Small intestine (tissue), 7 donors: Measurements from ENCODE around the gene SLCO4A1. TPM values are rescaled to one million over a fixed set of nuclear protein-coding genes. Genes with fewer than 3 reads are reported as not detected.

ENCODE experiments used
- DNase-seq, 2 donors: peaks; one replicate each; pipeline versions ENCODE4 v3.0.0 to v3.0.0-alpha.2; 2013
- FAIRE-seq: peaks from 2 replicates; lab custom pipeline; 2012; peaks lifted over from hg19 to GRCh38; lab: Jason Lieb, UNC
- H3K27ac ChIP-seq, 3 donors: one replicate each; pipeline ENCODE4 v1.5.1; 2013; ENCODE audit warnings: low read length in 2 of 3, mild to moderate bottlenecking in 2 of 3, control low read depth in 1 of 3, inconsistent platforms in 1 of 3, low read depth in 1 of 3, moderate library complexity in 1 of 3
- H3K27me3 ChIP-seq, 3 donors: one replicate each; pipeline ENCODE4 v1.6.1; 2013; ENCODE audit warnings: low read length in 3 of 3, inconsistent platforms in 1 of 3; ENCODE audit not compliant: control insufficient read depth in 3 of 3, insufficient read depth in 3 of 3
- H3K36me3 ChIP-seq, 3 donors: one replicate each; pipeline ENCODE4 v1.6.1; 2013; ENCODE audit warnings: low read length in 3 of 3, inconsistent platforms in 1 of 3, low read depth in 1 of 3, mild to moderate bottlenecking in 1 of 3, moderate library complexity in 1 of 3; ENCODE audit not compliant: control insufficient read depth in 3 of 3, insufficient read depth in 2 of 3
- H3K4me1 ChIP-seq, 3 donors: one replicate each; pipeline ENCODE4 v1.6.1; 2013; ENCODE audit warnings: low read length in 2 of 3, inconsistent platforms in 1 of 3, low read depth in 1 of 3, mild to moderate bottlenecking in 1 of 3, moderate library complexity in 1 of 3; ENCODE audit not compliant: control insufficient read depth in 3 of 3, insufficient read depth in 2 of 3
- H3K4me3 ChIP-seq, 3 donors: one replicate each; pipeline ENCODE4 v1.5.1; 2013; ENCODE audit warnings: low read length in 3 of 3, control low read depth in 1 of 3, inconsistent platforms in 1 of 3, low read depth in 1 of 3, mild to moderate bottlenecking in 1 of 3, moderate library complexity in 1 of 3
- H3K9me3 ChIP-seq, 2 donors: one replicate each; pipeline ENCODE4 v1.6.1; 2013; ENCODE audit warnings: low read depth in 1 of 2, low read length in 1 of 2; ENCODE audit not compliant: control insufficient read depth in 2 of 2, insufficient read depth in 1 of 2
- WGBS, 3 donors: extraction: QIAGEN DNeasy Blood & Tissue Kit; methylation state at CpG; one replicate each; pipeline ENCODE4 v1.1.7; 2013; 5-methylcytosine and 5-hydroxymethylcytosine counted together
- polyA plus RNA-seq, 4 donors: library from polyadenylated mRNA; stranded (reverse) in 3 of 4; unstranded in 1 of 4; fragments of 200-250 nt in 3 of 4; fragments of 120-200 nt in 1 of 4; gene quantifications; one replicate each; pipeline versions ENCODE4 v1.2.1 to v1.2.3, GENCODE V29; 2013
- donor health status: healthy with polysubstance abuse.
- donor health status: control.
- donor health status: control.
- donor health status: Bipolar disorder and iron deficiency.
- donor health status: healthy.

Gene SLCO4A1
- polyA plus RNA-seq, 4 donors, result 0.58 to 22.4 (median 3.5) TPM

DNA sequence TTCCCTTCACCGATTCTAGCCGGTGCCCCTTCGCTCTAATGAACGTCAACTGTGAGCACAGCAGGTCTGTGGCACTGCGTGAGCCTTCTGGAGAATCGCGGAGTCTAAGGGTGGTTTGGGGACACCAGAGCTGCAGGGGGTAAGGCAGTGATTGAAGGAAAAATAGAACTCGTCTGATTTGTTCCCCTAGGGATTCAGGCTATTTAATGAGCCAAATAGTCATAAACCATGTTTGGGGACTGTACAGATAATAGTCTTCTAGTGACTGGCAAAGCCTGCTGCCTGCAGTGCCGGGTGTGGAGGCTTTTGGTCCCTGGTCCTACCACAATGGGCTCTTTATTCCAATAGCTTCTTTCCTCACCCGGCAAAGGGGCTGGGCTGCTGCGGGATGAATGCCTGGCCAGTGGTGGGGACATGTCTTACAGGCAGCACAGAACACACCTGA lies 55.2 kb downstream of the SLCO4A1 start:
- Histone ChIP-seq H3K27me3 (no peaks in the 10 kb centered on the region), H3K4me3 (no peak overlapping the region), H3K4me1 (no peaks in the 10 kb centered on the region), H3K9me3 (no peaks in the 10 kb centered on the region), H3K36me3 (no peaks in the 10 kb centered on the region), H3K27ac (no peak overlapping the region)
- DNase-seq (no peak), FAIRE-seq (no peak)
- WGBS, 3 donors, result 61 to 73% (median 67%) methylated on average over 11 of the region's 11 CpGs

DNA sequence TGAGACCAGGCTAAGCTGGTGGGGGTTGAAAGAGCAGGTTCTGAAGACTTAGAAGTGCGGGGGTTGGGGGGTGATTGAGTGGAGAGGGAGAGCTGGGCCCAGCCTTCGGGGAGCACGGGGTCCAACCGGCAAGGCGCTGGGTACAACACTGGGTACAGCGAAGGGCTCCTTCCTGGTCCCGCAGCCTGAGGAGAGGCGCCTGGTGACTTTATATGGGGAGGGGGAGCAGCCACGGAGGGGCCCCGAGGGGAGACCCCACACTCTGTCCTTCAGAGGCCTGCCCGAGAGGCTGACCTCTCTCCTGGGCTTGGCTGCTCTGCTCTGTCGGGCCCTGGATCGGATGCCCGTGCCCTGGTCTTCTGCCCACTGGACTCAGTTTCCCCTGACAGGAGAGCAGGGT lies 55.9 kb downstream of the SLCO4A1 start:
- Histone ChIP-seq H3K27ac (no peak overlapping the region), H3K4me3 (no peak overlapping the region), H3K9me3 (no peaks in the 10 kb centered on the region), H3K36me3 (no peaks in the 10 kb centered on the region), H3K27me3 (no peaks in the 10 kb centered on the region), H3K4me1 (no peaks in the 10 kb centered on the region)
- WGBS, 3 donors, result 89 to 93% (median 91%) methylated on average over 14 of the region's 14 CpGs
- FAIRE-seq (no peak), DNase-seq (no peak)

DNA sequence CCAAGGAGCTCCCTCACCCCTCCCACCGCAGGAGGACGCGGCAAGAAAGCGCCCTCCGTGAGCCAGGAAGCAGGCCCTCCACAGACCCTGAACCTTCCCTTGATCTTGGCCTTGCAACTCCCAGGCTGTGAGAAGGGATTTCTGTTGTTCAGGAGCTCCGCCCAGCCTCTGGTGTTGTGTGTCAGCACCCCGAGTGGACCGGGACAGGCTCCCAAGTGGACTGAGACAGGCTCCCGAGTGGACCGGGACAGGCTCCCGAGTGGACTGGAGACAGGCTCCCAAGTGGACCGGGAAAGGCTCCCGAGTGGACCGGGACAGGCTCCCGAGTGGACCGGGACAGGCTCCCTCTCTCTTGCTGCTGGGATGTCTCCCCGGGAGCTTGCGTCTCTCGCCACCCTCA lies 57.0 kb downstream of the SLCO4A1 start:
- DNase-seq (no peak), FAIRE-seq (no peak)
- no peak overlapping the region for H3K27ac ChIP-seq
- 89 to 91% (median 90%) methylated on average over 15 to 19 of the region's 19 CpGs for WGBS, 3 donors
- peaks cover 0 to 3% (median 0%) of the 10 kb centered on the region in 3 donors for H3K27me3 ChIP-seq
- peaks cover 0 to 4% (median 0%) of the 10 kb centered on the region in 3 donors for H3K4me1 ChIP-seq
- no peaks in the 10 kb centered on the region for H3K36me3 ChIP-seq
- no peak overlapping the region for H3K4me3 ChIP-seq
- no peaks in the 10 kb centered on the region for H3K9me3 ChIP-seq

DNA sequence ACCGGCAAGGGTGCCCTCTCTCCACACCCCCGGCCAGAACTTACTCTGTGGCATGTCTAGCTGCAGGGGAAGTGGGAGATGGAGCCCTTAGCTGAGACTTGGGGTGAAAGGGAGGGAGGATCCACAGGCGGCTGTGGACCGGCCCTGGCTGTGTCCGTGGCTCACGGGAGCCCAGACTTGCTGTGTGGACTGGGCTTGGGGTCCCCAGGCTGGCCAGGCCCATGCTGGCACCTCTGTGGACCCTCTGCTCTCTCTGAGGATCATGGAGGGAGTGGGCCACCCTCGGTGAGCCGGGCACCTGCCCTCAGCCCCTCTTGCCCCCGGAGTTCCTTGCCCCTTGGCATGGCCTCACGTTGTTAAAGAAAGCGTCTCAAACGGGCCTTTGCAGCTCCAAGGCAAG lies 57.4 kb downstream of the SLCO4A1 start:
- WGBS, 3 donors, result 84 to 86% (median 85%) methylated on average over 12 of the region's 12 CpGs
- no peaks in the 10 kb centered on the region for H3K36me3 ChIP-seq
- no peak overlapping the region for H3K4me3 ChIP-seq
- no peak for DNase-seq
- H3K27me3 ChIP-seq, result peaks cover 0 to 3% (median 0%) of the 10 kb centered on the region in 3 donors
- no peaks in the 10 kb centered on the region for H3K9me3 ChIP-seq
- FAIRE-seq, result no peak
- peaks cover 0 to 8% (median 0%) of the 10 kb centered on the region in 3 donors for H3K4me1 ChIP-seq
- no peak overlapping the region for H3K27ac ChIP-seq

DNA sequence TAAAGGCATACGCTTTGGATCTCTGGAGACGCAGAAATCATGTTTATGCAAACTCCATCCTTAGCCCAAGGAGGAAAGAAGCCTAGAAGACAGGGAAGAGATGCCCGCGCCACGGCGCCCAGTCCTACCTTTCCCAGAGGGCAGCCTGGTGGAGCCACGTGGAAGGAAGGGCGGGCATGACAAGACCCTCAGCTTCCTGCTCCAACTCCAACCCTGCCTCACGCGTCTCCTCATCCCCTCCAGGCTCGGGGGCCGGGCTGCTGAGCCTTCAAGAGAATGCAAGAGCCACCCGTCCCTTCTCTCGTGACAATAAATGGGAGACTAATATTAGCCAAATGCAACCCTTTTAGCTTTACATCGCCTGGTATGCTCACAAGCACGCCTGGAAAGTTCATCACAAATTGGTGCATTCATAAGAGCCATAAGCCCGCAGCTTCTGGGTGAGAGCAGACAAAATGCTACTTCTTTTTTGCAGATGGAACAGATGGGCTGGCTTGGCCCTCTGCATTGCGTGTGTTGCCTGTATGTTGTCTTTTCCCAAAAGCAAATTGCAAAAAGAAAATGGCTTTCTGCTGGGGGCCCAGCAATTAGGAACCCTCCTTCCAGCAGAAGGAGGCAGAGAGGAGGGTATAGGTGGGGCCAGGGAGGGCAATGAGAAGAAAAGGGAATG lies 58.1 kb downstream of the SLCO4A1 start:
- peaks cover 0 to 9% (median 0%) of the 10 kb centered on the region in 3 donors for H3K4me1 ChIP-seq
- 88 to 90% (median 90%) methylated on average over 18 of the region's 18 CpGs for WGBS, 3 donors
- no peak overlapping the region for H3K4me3 ChIP-seq
- H3K9me3 ChIP-seq, result no peaks in the 10 kb centered on the region
- H3K27me3 ChIP-seq, result peaks cover 0 to 3% (median 0%) of the 10 kb centered on the region in 3 donors
- no peak for DNase-seq
- FAIRE-seq, result no peak
- H3K27ac ChIP-seq, result no peak overlapping the region
- H3K36me3 ChIP-seq, result no peaks in the 10 kb centered on the region

DNA sequence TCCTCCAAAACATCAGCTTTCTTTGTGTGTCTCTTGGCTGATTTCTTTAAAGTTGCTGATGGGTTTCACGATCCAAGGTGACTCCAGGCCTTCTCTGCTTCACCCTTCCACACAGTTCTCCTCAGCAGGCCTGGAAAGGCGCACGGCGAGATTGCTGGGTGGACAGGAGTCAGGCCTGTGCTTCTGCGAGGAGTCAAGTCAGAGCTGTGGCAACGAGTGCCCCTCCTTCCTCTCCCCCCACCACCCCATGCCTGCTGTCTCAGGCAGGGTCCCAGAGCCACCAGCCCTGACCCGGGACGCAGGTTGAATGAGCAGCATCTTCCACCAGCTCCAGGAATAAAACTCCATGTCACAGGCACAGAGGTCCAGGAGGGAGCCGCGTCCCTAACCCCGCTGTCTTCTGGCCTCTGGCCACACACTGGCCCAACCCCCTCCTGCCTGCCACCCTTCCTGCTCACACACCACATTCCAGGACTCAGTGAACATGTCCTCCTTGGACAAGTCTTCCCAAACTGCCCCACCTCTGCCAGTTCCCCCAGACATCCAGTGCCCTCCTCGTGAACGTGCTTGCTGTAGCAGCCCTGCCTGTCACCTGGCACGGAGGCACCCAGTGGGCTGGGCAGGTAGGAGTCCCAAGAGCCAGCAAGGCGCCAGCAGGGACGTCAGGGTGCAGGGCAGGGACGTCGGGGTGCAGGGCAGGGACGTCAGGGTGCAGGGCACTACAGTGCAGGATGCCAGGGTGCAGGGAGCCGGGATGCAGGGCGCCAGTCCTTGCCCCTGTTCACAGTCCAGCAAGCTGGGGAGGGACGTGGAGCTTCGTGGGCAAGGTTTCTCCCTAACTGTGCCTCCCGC lies 59.1 kb downstream of the SLCO4A1 start:
- Histone ChIP-seq H3K4me3 (no peak overlapping the region), H3K36me3 (no peaks in the 10 kb centered on the region), H3K27me3 (peaks cover 0 to 8% (median 0%) of the 10 kb centered on the region in 3 donors), H3K27ac (no peak overlapping the region), H3K9me3 (no peaks in the 10 kb centered on the region), H3K4me1 (peaks cover 0 to 9% (median 0%) of the 10 kb centered on the region in 3 donors)
- DNase-seq (no peak), FAIRE-seq (no peak)
- 53 to 76% (median 63%) methylated on average over 23 to 24 of the region's 24 CpGs for WGBS, 3 donors

DNA sequence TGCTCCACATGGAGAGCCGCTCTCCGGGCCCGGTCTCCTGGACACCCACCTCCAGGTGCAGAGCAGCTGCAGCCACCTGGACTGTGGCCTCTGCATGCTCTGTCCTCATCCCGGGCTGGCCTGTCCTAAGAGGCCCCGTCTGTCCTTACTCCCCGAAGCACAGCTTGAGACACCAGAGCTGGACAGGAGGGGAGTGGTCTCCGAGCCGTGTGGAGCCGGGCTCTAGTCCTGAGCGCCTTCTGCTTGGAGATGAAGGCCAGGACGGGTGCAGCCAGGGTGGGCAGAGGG lies 59.7 kb downstream of the SLCO4A1 start:
- H3K4me3 ChIP-seq, result no peak overlapping the region
- no peak for FAIRE-seq
- H3K27me3 ChIP-seq, result peaks cover 0 to 12% (median 0%) of the 10 kb centered on the region in 3 donors
- no peaks in the 10 kb centered on the region for H3K36me3 ChIP-seq
- 66 to 73% (median 71%) methylated on average over 11 of the region's 11 CpGs for WGBS, 3 donors
- no peak overlapping the region for H3K27ac ChIP-seq
- no peaks in the 10 kb centered on the region for H3K9me3 ChIP-seq
- no peak for DNase-seq
- peaks cover 0 to 9% (median 0%) of the 10 kb centered on the region in 3 donors for H3K4me1 ChIP-seq

DNA sequence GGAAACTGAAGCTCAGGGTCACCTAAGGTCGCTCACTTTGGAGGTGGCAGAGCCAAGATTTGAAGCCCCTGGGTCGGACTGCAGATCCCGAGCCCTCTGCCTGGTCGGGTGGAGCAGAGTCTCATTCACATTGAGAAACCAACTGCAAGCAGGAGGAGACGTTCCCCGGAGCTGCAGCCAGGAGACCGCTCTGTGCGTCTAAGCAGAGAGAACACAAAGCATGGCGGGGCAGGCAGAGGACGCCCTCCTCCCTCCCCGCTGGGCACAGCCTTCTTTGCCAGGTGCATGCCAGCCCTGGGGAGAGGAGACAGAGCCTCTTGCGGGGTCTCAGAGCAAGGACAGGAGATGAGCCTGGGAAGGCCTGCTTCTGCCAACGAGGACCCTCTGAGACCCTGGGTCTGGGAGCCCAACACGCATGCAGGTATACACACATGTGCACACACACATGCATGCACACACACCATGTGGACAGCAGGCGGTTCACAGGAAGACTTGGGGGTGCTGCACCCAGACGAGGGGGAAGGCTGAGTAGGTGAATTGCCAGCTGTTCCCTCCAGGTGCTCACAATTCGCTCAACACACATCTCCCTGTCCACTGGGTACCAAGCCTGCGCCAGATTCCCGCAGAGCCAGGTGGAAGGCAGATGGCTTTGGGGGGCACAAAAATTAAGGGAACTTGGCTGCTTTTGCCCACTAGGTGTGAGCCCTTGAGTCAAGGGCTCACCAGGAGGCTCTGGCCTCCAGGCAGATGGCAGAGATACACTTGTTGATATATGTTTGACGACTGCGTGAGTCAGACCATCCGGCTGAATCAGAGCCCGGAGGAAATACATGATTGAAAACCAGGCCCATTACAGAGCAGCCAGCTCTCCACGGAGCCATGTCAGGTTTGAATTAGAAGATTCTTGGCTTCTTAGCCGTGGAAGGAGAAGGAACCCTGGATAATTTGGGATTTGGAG lies 60.9 kb downstream of the SLCO4A1 start:
- H3K27me3 ChIP-seq, result peaks cover 6 to 22% (median 7%) of the 10 kb centered on the region in 3 donors
- WGBS, 3 donors, result 76 to 81% (median 77%) methylated on average over 24 to 25 of the region's 25 CpGs
- H3K36me3 ChIP-seq, result no peaks in the 10 kb centered on the region
- FAIRE-seq (no peak), DNase-seq (no peak)
- H3K4me1 ChIP-seq, result peaks cover 0 to 9% (median 0%) of the 10 kb centered on the region in 3 donors
- H3K27ac ChIP-seq, result no peak overlapping the region
- H3K4me3 ChIP-seq, result no peak overlapping the region
- no peaks in the 10 kb centered on the region for H3K9me3 ChIP-seq
